NCI-H128 (cell line): ENCODE measurements around the gene AGAP1.

Experiments
- DNase-seq: peaks from one replicate; lab custom pipeline; 2025; ENCODE audit not compliant: unreplicated experiment; lab: John Stamatoyannopoulos, UW

Gene AGAP1

GRCh38 chr2:235856151-235856854 lies 362.5 kb downstream of the AGAP1 start:
- DNase-seq = no peak

GRCh38 chr2:235857598-235857997 lies 363.8 kb downstream of the AGAP1 start:
- DNase-seq = no peak

- no peak for DNase-seq
These were observed 365.0 kb downstream of the AGAP1 start for GRCh38 chr2:235858881-235859280.

- no peak for DNase-seq
These were observed 365.8 kb downstream of the AGAP1 start for GRCh38 chr2:235859651-235860050.

- no peak for DNase-seq
These were observed 366.3 kb downstream of the AGAP1 start for GRCh38 chr2:235860111-235860510.

GRCh38 chr2:235860871-235861270 lies 367.0 kb downstream of the AGAP1 start:
- no peak for DNase-seq

GRCh38 chr2:235861383-235861782 lies 367.5 kb downstream of the AGAP1 start:
- DNase-seq = no peak

- DNase-seq = no peak
These were observed 369.6 kb downstream of the AGAP1 start for GRCh38 chr2:235863414-235863813.

- DNase-seq = no peak
These were observed 370.5 kb downstream of the AGAP1 start for GRCh38 chr2:235864302-235864701.

- no peak for DNase-seq
These were observed 371.1 kb downstream of the AGAP1 start for GRCh38 chr2:235864733-235865515.

GRCh38 chr2:235866373-235866772 lies 372.5 kb downstream of the AGAP1 start:
- DNase-seq = no peak

GRCh38 chr2:235868224-235868623 lies 374.4 kb downstream of the AGAP1 start:
- no peak for DNase-seq

- DNase-seq = no peak
These were observed 374.8 kb downstream of the AGAP1 start for GRCh38 chr2:235868645-235869044.

- no peak for DNase-seq
These were observed 376.7 kb downstream of the AGAP1 start for GRCh38 chr2:235870515-235870914.

GRCh38 chr2:235876099-235876679 lies 382.3 kb downstream of the AGAP1 start:
- no peak for DNase-seq

GRCh38 chr2:235877275-235877802 lies 383.5 kb downstream of the AGAP1 start:
- no peak for DNase-seq

GRCh38 chr2:235879116-235879515 lies 385.3 kb downstream of the AGAP1 start:
- no peak for DNase-seq

GRCh38 chr2:235883675-235884074 lies 389.8 kb downstream of the AGAP1 start:
- DNase-seq = no peak

- DNase-seq = no peak
These were observed 395.4 kb downstream of the AGAP1 start for GRCh38 chr2:235889302-235889630.

GRCh38 chr2:235893129-235893698 lies 399.4 kb downstream of the AGAP1 start:
- no peak for DNase-seq

- no peak for DNase-seq
These were observed 401.0 kb downstream of the AGAP1 start for GRCh38 chr2:235894839-235895238.

- DNase-seq = no peak
These were observed 402.2 kb downstream of the AGAP1 start for GRCh38 chr2:235896061-235896460.
